Common myeloid progenitor, CD34-positive (primary cell): ENCODE results near the gene EMILIN2.

Experiments used
- CTCF ChIA-PET: fragments of 350-600 bp; sonication (Branson Sonifier 250); formaldehyde crosslinking; loops from one replicate; lab custom pipeline; 2021; ENCODE audit warnings: antibody characterized with exemption; lab: Charles Lee
- POLR2A ChIA-PET: fragments of 350-600 bp; sonication (Branson Sonifier 250); formaldehyde crosslinking; loops from one replicate; lab custom pipeline; 2021; ENCODE audit warnings: antibody characterized with exemption; lab: Charles Lee
- DNase-seq, 3 donors: peaks; one replicate each; pipeline versions ENCODE4 v3.0.0 to v3.0.0-alpha.2; 2013
- H3K27ac ChIP-seq, 2 experiments: 1 replicate in 1 of 2; 2 replicates in 1 of 2; pipeline ENCODE4 v1.7.0; 2013; ENCODE audit warnings: inconsistent platforms in 2 of 2, low read length in 2 of 2, mild to moderate bottlenecking in 2 of 2, low read depth in 1 of 2, moderate library complexity in 1 of 2; ENCODE audit not compliant: severe bottlenecking in 2 of 2, insufficient read depth in 1 of 2, poor library complexity in 1 of 2
- H3K27me3 ChIP-seq, 5 experiments: replicated peaks in 2 of 5; 1 replicate in 3 of 5; 2 replicates in 2 of 5; pipeline versions ENCODE4 v1.6.1 to v1.7.0; 2013; ENCODE audit warnings: low read length in 4 of 5, mild to moderate bottlenecking in 2 of 5, moderate library complexity in 2 of 5, inconsistent platforms in 1 of 5; ENCODE audit not compliant: insufficient read depth in 5 of 5, control insufficient read depth in 4 of 5
- H3K36me3 ChIP-seq, 4 experiments: 1 replicate in 2 of 4; 2 replicates in 2 of 4; pipeline versions ENCODE4 v1.6.1 to v1.7.0; 2013; ENCODE audit warnings: low read length in 3 of 4, control low read depth in 1 of 4, mild to moderate bottlenecking in 1 of 4; ENCODE audit not compliant: control insufficient read depth in 4 of 4, insufficient read depth in 4 of 4
- H3K4me1 ChIP-seq, 4 experiments: 1 replicate in 3 of 4; 2 replicates in 1 of 4; pipeline versions ENCODE4 v1.6.1 to v1.7.1; 2013; ENCODE audit warnings: low read length in 3 of 4, mild to moderate bottlenecking in 3 of 4, control low read depth in 1 of 4, inconsistent platforms in 1 of 4, moderate library complexity in 1 of 4; ENCODE audit not compliant: control insufficient read depth in 4 of 4, insufficient read depth in 4 of 4; ENCODE audit errors: control extremely low read depth in 1 of 4
- H3K4me3 ChIP-seq, 7 experiments: 1 replicate in 4 of 7; 2 replicates in 3 of 7; pipeline versions ENCODE4 v1.5.1 to v1.7.0; 2013; ENCODE audit warnings: mild to moderate bottlenecking in 7 of 7, low read length in 6 of 7, moderate library complexity in 6 of 7, inconsistent platforms in 2 of 7, low read depth in 2 of 7, control low read depth in 1 of 7; ENCODE audit not compliant: insufficient read depth in 4 of 7, control insufficient read depth in 1 of 7; ENCODE audit errors: extremely low read depth in 1 of 7
- H3K9me3 ChIP-seq, 5 experiments: 1 replicate in 4 of 5; 2 replicates in 1 of 5; pipeline versions ENCODE4 v1.6.1 to v1.7.1; 2013; ENCODE audit warnings: low read length in 4 of 5, mild to moderate bottlenecking in 2 of 5, inconsistent platforms in 1 of 5, low read depth in 1 of 5, moderate library complexity in 1 of 5; ENCODE audit not compliant: control insufficient read depth in 4 of 5, insufficient read depth in 2 of 5; ENCODE audit errors: control extremely low read depth in 1 of 5
- WGBS: methylation state at CpG from one replicate; pipeline ENCODE4 v1.1.5; 2013; ENCODE audit not compliant: insufficient coverage; 5-methylcytosine and 5-hydroxymethylcytosine counted together

EMILIN2 gene

GRCh38 chr18:2919600-2919999 lies 72.8 kb downstream of the EMILIN2 start:
- no peak for DNase-seq
- ChIA-PET POLR2A (no interaction called here), CTCF (interaction anchor here (0.6 to 2.5 kb wide), 5 partner anchors 12 to 67 kb away, joined by 3 to 10 read pairs (median 6); no protein-coding TSS in a partner anchor)
- Histone ChIP-seq H3K36me3 (peaks cover 21 to 90% (median 68%) of the 10 kb centered on the region in 4 experiments), H3K4me3 (no peak overlapping the region), H3K27ac (no peak overlapping the region), H3K27me3 (no peaks in the 10 kb centered on the region), H3K9me3 (no peaks in the 10 kb centered on the region), H3K4me1 (peaks cover 2 to 21% (median 9%) of the 10 kb centered on the region in 4 experiments)
- WGBS: 91% methylated on average over 5 of the region's 5 CpGs

- no peaks in the 10 kb centered on the region for H3K27me3 ChIP-seq
- H3K36me3 ChIP-seq: peaks cover 21 to 90% (median 67%) of the 10 kb centered on the region in 4 experiments
- POLR2A ChIA-PET: no interaction called here
- WGBS: 91% methylated on average over 9 of the region's 11 CpGs
- peaks cover 2 to 21% (median 9%) of the 10 kb centered on the region in 4 experiments for H3K4me1 ChIP-seq
- CTCF ChIA-PET: interaction anchor here (0.6 to 2.5 kb wide), 6 partner anchors 11 to 143 kb away, joined by 3 to 10 read pairs (median 4); no protein-coding TSS in a partner anchor
- no peak for DNase-seq
- H3K4me3 ChIP-seq: no peak overlapping the region
- H3K9me3 ChIP-seq: no peaks in the 10 kb centered on the region
- H3K27ac ChIP-seq: no peak overlapping the region
These were observed 73.2 kb downstream of the EMILIN2 start for GRCh38 chr18:2920027-2920426.

- CTCF ChIA-PET: interaction anchor here (1.0 to 2.5 kb wide), 3 partner anchors 11 to 143 kb away, joined by 3 to 10 read pairs (median 8); no protein-coding TSS in a partner anchor
- peaks cover 20 to 91% (median 69%) of the 10 kb centered on the region in 4 experiments for H3K36me3 ChIP-seq
- no peaks in the 10 kb centered on the region for H3K9me3 ChIP-seq
- over 99% methylated on average over 16 of the region's 16 CpGs for WGBS
- POLR2A ChIA-PET: no interaction called here
- no peaks in the 10 kb centered on the region for H3K27me3 ChIP-seq
- DNase-seq: no peak
- H3K4me1 ChIP-seq: peaks cover 2 to 21% (median 9%) of the 10 kb centered on the region in 4 experiments
- no peak overlapping the region for H3K4me3 ChIP-seq
- no peak overlapping the region for H3K27ac ChIP-seq
These were observed 73.9 kb downstream of the EMILIN2 start for GRCh38 chr18:2920546-2921343.

GRCh38 chr18:2921778-2922177 lies 75.0 kb downstream of the EMILIN2 start:
- no peaks in the 10 kb centered on the region for H3K27me3 ChIP-seq
- CTCF ChIA-PET: no interaction called here
- H3K27ac ChIP-seq: no peak overlapping the region
- no peak overlapping the region for H3K4me3 ChIP-seq
- H3K4me1 ChIP-seq: peaks cover 2 to 17% (median 8%) of the 10 kb centered on the region in 4 experiments
- 94% methylated on average over 12 of the region's 14 CpGs for WGBS
- POLR2A ChIA-PET: no interaction called here
- DNase-seq: no peak
- H3K36me3 ChIP-seq: peaks cover 18 to 89% (median 70%) of the 10 kb centered on the region in 4 experiments
- no peaks in the 10 kb centered on the region for H3K9me3 ChIP-seq

GRCh38 chr18:2923464-2923863 lies 76.7 kb downstream of the EMILIN2 start:
- H3K36me3 ChIP-seq: peaks cover 24 to 95% (median 76%) of the 10 kb centered on the region in 4 experiments
- no peaks in the 10 kb centered on the region for H3K27me3 ChIP-seq
- ChIA-PET POLR2A (no interaction called here), CTCF (interaction anchor here (0.6 to 2.5 kb wide), 7 partner anchors 9 to 258 kb away, joined by 3 to 8 read pairs (median 6); no protein-coding TSS in a partner anchor)
- no peak for DNase-seq
- no peak overlapping the region for H3K27ac ChIP-seq
- H3K4me1 ChIP-seq: peaks cover 0 to 1% (median 0%) of the 10 kb centered on the region in 4 experiments
- H3K4me3 ChIP-seq: no peak overlapping the region
- no peaks in the 10 kb centered on the region for H3K9me3 ChIP-seq
- WGBS: 100% methylated on average over 6 of the region's 6 CpGs

- 98% methylated on average over 7 of the region's 12 CpGs for WGBS
- no peaks in the 10 kb centered on the region for H3K9me3 ChIP-seq
- ChIA-PET POLR2A (no interaction called here), CTCF (interaction anchor here (1.0 to 2.5 kb wide), 6 partner anchors 9 to 159 kb away, joined by 3 to 8 read pairs (median 5); no protein-coding TSS in a partner anchor)
- DNase-seq: no peak
- no peak overlapping the region for H3K27ac ChIP-seq
- H3K4me1 ChIP-seq: peaks cover 0 to under 1% (median 0%) of the 10 kb centered on the region in 4 experiments
- H3K4me3 ChIP-seq: no peak overlapping the region
- H3K27me3 ChIP-seq: no peaks in the 10 kb centered on the region
- H3K36me3 ChIP-seq: peaks cover 24 to 93% (median 73%) of the 10 kb centered on the region in 4 experiments
These were observed 78.1 kb downstream of the EMILIN2 start for GRCh38 chr18:2924920-2925319.

GRCh38 chr18:2926528-2926927 lies 79.7 kb downstream of the EMILIN2 start:
- DNase-seq: no peak
- Histone ChIP-seq H3K9me3 (no peaks in the 10 kb centered on the region), H3K27ac (no peak overlapping the region), H3K4me1 (peaks cover 0 to 5% (median 0%) of the 10 kb centered on the region in 4 experiments), H3K27me3 (no peaks in the 10 kb centered on the region), H3K36me3 (peaks cover 21 to 92% (median 69%) of the 10 kb centered on the region in 4 experiments), H3K4me3 (no peak overlapping the region)
- ChIA-PET CTCF (interaction anchor here (1.4 kb wide), 1 partner anchor 9 kb away, joined by 3 read pairs; no protein-coding TSS in a partner anchor), POLR2A (no interaction called here)
- WGBS: 100% methylated on average over 3 of the region's 4 CpGs
